K562 (cell line): Measurements from ENCODE around the gene DCAF17. TPM values are rescaled to one million over a fixed set of nuclear protein-coding genes. Genes with fewer than 3 reads are reported as not detected.

ENCODE experiments used
- ATAC-seq: fragments of 200-7000 bp; cut with Tn5 transposase; 3 replicates; pipeline ENCODE4 v1.9.1; 2020; ENCODE audit warnings: moderate library complexity
- BruUV-seq: library from RNA; stranded (reverse); fragments of 400-500 nt; replicated peaks from 2 replicates; lab custom pipeline; 2021; lab: Mats Ljungman, UMichigan
- CTCF ChIA-PET: fragments of 300-600 bp; formaldehyde crosslinking; extraction: SDS; loops from one replicate; lab custom pipeline; 2021; ENCODE audit warnings: low intra/inter-chr PET ratio; lab: Yijun Ruan, JAX
- POLR2A ChIA-PET: fragments of 300-600, 350-650 bp; sonication (Branson Sonifier 250); formaldehyde crosslinking; extraction: SDS; loops from one replicate; lab custom pipeline; 2021; ENCODE audit warnings: antibody characterized with exemption, inconsistent platforms; lab: Yijun Ruan, JAX
- DNase-seq, 4 experiments: peaks; one replicate each; pipeline versions ENCODE4 v3.0.0 to v3.0.0-alpha.2; 2011 to 2018; ENCODE audit warnings: low spot score in 3 of 4, mixed read lengths in 3 of 4; ENCODE audit errors: extremely low read depth in 1 of 4
- FAIRE-seq: peaks from 2 replicates; lab custom pipeline; 2011; peaks lifted over from hg19 to GRCh38; lab: Jason Lieb, UNC
- H2AFZ ChIP-seq: 2 replicates; pipeline ENCODE4 v1.6.0; 2011; ENCODE audit warnings: low read depth, low read length, control low read depth, inconsistent platforms
- H3K27ac ChIP-seq: fragments of 200-600 bp; 3 replicates; pipeline ENCODE4 v1.8.0; 2011; ENCODE audit warnings: low read depth, mild to moderate bottlenecking, control low read depth, inconsistent platforms, low read length, moderate library complexity, mixed read lengths; ENCODE audit errors: extremely low read depth
- H3K27me3 ChIP-seq, 2 experiments: fragments of 300-600 bp in 1 of 2; 2 replicates in 1 of 2; 3 replicates in 1 of 2; pipeline versions ENCODE4 v1.6.0 to v1.8.0; 2011; ENCODE audit warnings: inconsistent platforms in 2 of 2, low read length in 2 of 2, mild to moderate bottlenecking in 1 of 2, mixed read lengths in 1 of 2, moderate library complexity in 1 of 2; ENCODE audit not compliant: control insufficient read depth in 2 of 2, insufficient read depth in 2 of 2
- H3K36me3 ChIP-seq: fragments of 300-600 bp; 3 replicates; pipeline ENCODE4 v1.8.0; 2011; ENCODE audit warnings: mild to moderate bottlenecking, low read length, inconsistent platforms; ENCODE audit not compliant: control insufficient read depth, insufficient read depth
- H3K4me1 ChIP-seq, 2 experiments: fragments of 200-600 bp in 1 of 2; replicated peaks in 1 of 2; 2 replicates in 1 of 2; 3 replicates in 1 of 2; pipeline versions ENCODE4 v1.5.1 to v1.8.0; 2011; ENCODE audit warnings: inconsistent platforms in 2 of 2, low read length in 2 of 2, mild to moderate bottlenecking in 1 of 2, mixed read lengths in 1 of 2, moderate library complexity in 1 of 2; ENCODE audit not compliant: control insufficient read depth in 2 of 2, insufficient read depth in 2 of 2
- H3K4me2 ChIP-seq: 2 replicates; pipeline ENCODE4 v1.6.1; 2011; ENCODE audit warnings: low read length, control low read depth, inconsistent platforms, mixed read lengths; ENCODE audit not compliant: insufficient read depth
- H3K4me3 ChIP-seq: fragments of 200-600 bp; sonication (generic), shearing (Covaris generic); 2 replicates; pipeline ENCODE4 v1.5.1; 2016; ENCODE audit warnings: control low read depth, inconsistent platforms
- H3K79me2 ChIP-seq: fragments of 200-600 bp; 3 replicates; pipeline ENCODE4 v1.8.0; 2011; ENCODE audit warnings: low read length, inconsistent platforms; ENCODE audit not compliant: control insufficient read depth, insufficient read depth
- H3K9ac ChIP-seq, 2 experiments: 2 replicates each; pipeline versions ENCODE4 v1.6.0 to v1.6.1; 2011; ENCODE audit warnings: low read depth in 2 of 2, low read length in 2 of 2, control low read depth in 1 of 2, inconsistent platforms in 1 of 2, mild to moderate bottlenecking in 1 of 2, mixed read lengths in 1 of 2; ENCODE audit not compliant: insufficient read depth in 1 of 2
- H3K9me1 ChIP-seq: one replicate; pipeline ENCODE4 v1.6.0; 2011; ENCODE audit warnings: inconsistent platforms, mild to moderate bottlenecking, low read length, moderate library complexity; ENCODE audit not compliant: control insufficient read depth, insufficient read depth
- H3K9me3 ChIP-seq: replicated peaks from 2 replicates; pipeline ENCODE4 v1.5.1; 2011; ENCODE audit warnings: low read depth, low read length, inconsistent platforms; ENCODE audit not compliant: control insufficient read depth, insufficient read depth
- H4K20me1 ChIP-seq: replicated peaks from 2 replicates; pipeline ENCODE4 v1.6.1; 2011; ENCODE audit warnings: low read length, inconsistent platforms, mixed read lengths; ENCODE audit not compliant: control insufficient read depth, insufficient read depth
- ATF6 ChIP-seq: sonication (generic); formaldehyde crosslinking; IDR thresholded peaks from 2 replicates; pipeline ENCODE4 v1.4.0; 2020; ENCODE audit warnings: mild to moderate bottlenecking, missing genetic modification reagents
- ERF ChIP-seq: fragments of 450-650 bp; formaldehyde crosslinking; IDR thresholded peaks from 2 replicates; pipeline ENCODE4 v1.4.0; 2020; ENCODE audit warnings: mild to moderate bottlenecking, mixed read lengths
- GATAD2A ChIP-seq: fragments of 450-650 bp; IDR thresholded peaks from 2 replicates; pipeline ENCODE4 v1.6.1; 2017
- SMAD3 ChIP-seq: fragments of 450-650 bp; formaldehyde crosslinking; conservative IDR thresholded peaks from 2 replicates; pipeline ENCODE4 v1.4.0; 2020; ENCODE audit warnings: mild to moderate bottlenecking
- ZC3H11A ChIP-seq: IDR thresholded peaks from 2 replicates; pipeline ENCODE4 v1.6.1; 2012; ENCODE audit warnings: low read depth, low read length, improper control_type of control experiment
- ZNF197 ChIP-seq: fragments of 200-800 bp; sonication (Bioruptor generic); IDR thresholded peaks from 2 replicates; pipeline ENCODE4 v1.6.1; 2016; ENCODE audit warnings: low read depth, missing genetic modification characterization, missing compliant biosample characterization
- ZNF23 ChIP-seq: fragments of 250-450 bp; sonication (Bioruptor Pico); IDR thresholded peaks from 2 replicates; pipeline ENCODE4 v1.4.0; 2020; ENCODE audit warnings: mild to moderate bottlenecking
- ZNF253 ChIP-seq: fragments of 250-450 bp; sonication (Bioruptor Pico); conservative IDR thresholded peaks from 2 replicates; pipeline ENCODE4 v1.6.1; 2021; ENCODE audit warnings: mild to moderate bottlenecking
- ZNF551 ChIP-seq: fragments of 250-450 bp; sonication (Bioruptor Pico); IDR thresholded peaks from 2 replicates; pipeline ENCODE4 v1.5.0; 2021; ENCODE audit warnings: mild to moderate bottlenecking, moderate library complexity
- ZNF699 ChIP-seq: fragments of 250-450 bp; sonication (Bioruptor Pico); IDR thresholded peaks from 2 replicates; pipeline ENCODE4 v1.8.0; 2021; ENCODE audit warnings: mild to moderate bottlenecking, moderate library complexity; ENCODE audit not compliant: insufficient replicate concordance
- ZNF717 ChIP-seq: fragments of 250-450 bp; sonication (Bioruptor Pico); IDR thresholded peaks from 2 replicates; pipeline ENCODE4 v1.5.0; 2021
- WGBS: fragments of 100-300 bp; shearing (Covaris generic); methylation state at CpG from one replicate; pipeline ENCODE4 v1.1.6; 2016; ENCODE audit warnings: low coverage, mixed read lengths; ENCODE audit not compliant: insufficient coverage; ENCODE audit errors: missing lambda C conversion rate; 5-methylcytosine and 5-hydroxymethylcytosine counted together
- in situ Hi-C: fragments of 300-500 bp; cut with MboI; formaldehyde crosslinking; loops from 4 replicates; pipeline ENCODE4 v1.15.0; 2018; ENCODE audit warnings: inconsistent platforms, mixed read lengths
- intact Hi-C: fragments of 100-400 bp; cut with micrococcal nuclease; formaldehyde crosslinking; loops from 2 replicates; pipeline ENCODE4 v1.14.2; 2022
- polyA plus RNA-seq, 8 experiments: library from polyadenylated mRNA; depleted of rRNA in 4 of 8; stranded (reverse) in 5 of 8; unstranded in 3 of 8; fragments of >200 nt; fragmentation: Nextera tagmentation in 2 of 8; fragmentation: Illumina TruSeq in 1 of 8; extraction: Ambion mirVana in 2 of 8; extraction: Trizol in 1 of 8; gene quantifications; 2 replicates each; pipeline versions ENCODE4 v1.2.1 to v1.2.3, GENCODE V29; 2011 to 2014; ENCODE audit warnings: inconsistent platforms in 1 of 8, missing spikeins in 1 of 8
- total RNA-seq, 7 experiments: library from RNA; depleted of rRNA in 6 of 7; stranded (reverse); fragments of >200 nt in 6 of 7; fragmentation: Illumina TruSeq in 2 of 7; extraction: Trizol in 2 of 7; gene quantifications; 2 replicates each; pipeline versions ENCODE4 v1.2.1 to v1.2.3, GENCODE V29; 2011 to 2021; ENCODE audit warnings: low replicate concordance in 1 of 7
- TF ChIP-seq, protein P1 (sequence below): fragments of 450-650 bp; IDR thresholded peaks from 2 replicates; pipeline ENCODE4 v1.6.1; 2016
- TF ChIP-seq, protein P2 (sequence below): fragments of 450-650 bp; IDR thresholded peaks from 2 replicates; pipeline ENCODE4 v1.6.1; 2017; ENCODE audit warnings: antibody characterized with exemption, mild to moderate bottlenecking
- TF ChIP-seq, protein P3 (sequence below): sonication (generic); formaldehyde crosslinking; IDR thresholded peaks from 2 replicates; pipeline ENCODE4 v1.8.1; 2023; ENCODE audit warnings: mild to moderate bottlenecking, missing genetic modification reagents

The DCAF17 gene
- total and polyA plus RNA-seq, 9 of the 15 experiments (the other 6 are each of a cell fraction or from before 2014, with no cell fraction given), result 10.0 to 38.5 (median 27.1) TPM

DNA sequence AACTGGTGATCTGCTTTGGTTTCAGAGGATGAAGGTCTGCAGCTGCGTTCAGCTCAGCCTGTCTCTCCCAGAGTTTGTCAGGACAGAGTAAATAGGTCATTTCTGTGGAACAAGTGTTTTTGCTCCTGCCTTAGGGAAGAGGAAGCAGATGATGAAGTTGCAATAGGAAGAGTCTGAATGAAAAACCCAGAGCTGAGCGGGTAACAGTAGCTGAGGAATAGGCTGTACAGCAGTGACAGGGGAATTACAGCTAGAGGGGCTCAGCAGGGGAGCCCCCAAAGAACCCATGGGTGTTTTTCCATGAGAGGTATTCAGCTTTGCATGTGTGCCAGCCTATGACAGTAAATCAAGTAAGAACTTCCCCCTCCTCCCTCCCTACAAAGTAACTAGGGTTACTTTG, 78.0 kb downstream of the DCAF17 start:
- Histone ChIP-seq H3K27me3 (no peaks in the 10 kb centered on the region), H3K36me3 (no peaks in the 10 kb centered on the region), H3K4me2 (no peak overlapping the region), H3K79me2 (no peaks in the 10 kb centered on the region), H2AFZ (peak overlapping the region; percentile 65), H4K20me1 (no peaks in the 10 kb centered on the region), H3K9me3 (0 out of 2 replicates have a peak, but pooled peaks cover 2% of the 10 kb centered on the region), H3K4me1 (peaks cover 18 to 54% of the 10 kb centered on the region in 2 experiments; a peak in 4 of 5 replicates), H3K4me3 (no peak overlapping the region), H3K9me1 (no peaks in the 10 kb centered on the region), H3K27ac (no peak overlapping the region), H3K9ac (no peak overlapping the region)
- WGBS, result 63% methylated on average over 2 of the region's 2 CpGs
- BruUV-seq, result no TSS peak
- in situ Hi-C loops (no loop called here), intact Hi-C loops (no loop called here)
- no peak for DNase-seq
- no peak for FAIRE-seq
- POLR2A ChIA-PET, result interaction anchor here (4.8 kb wide), 1 partner anchor 10 kb away, joined by 51 read pairs; the partner anchor contains the start of gene CYBRD1
- CTCF ChIA-PET, result no interaction called here
- ATAC-seq, result peak; percentile 5; the same call in 2 of the 3 replicates
- TF ChIP-seq ERF (CRISPR knock-in tag) (no peak), GATAD2A (no peak), ZNF197 (CRISPR knock-in tag) (no peak), ZNF551 (CRISPR knock-in tag) (no peak), ZC3H11A (no peak), SMAD3 (no peak), ZNF717 (CRISPR knock-in tag) (no peak), ZNF699 (CRISPR knock-in tag) (no peak), ZNF253 (no peak), ZNF23 (CRISPR knock-in tag) (no peak), ATF6 (CRISPR knock-in tag) (no peak)
- TF ChIP-seq, protein P1, sequence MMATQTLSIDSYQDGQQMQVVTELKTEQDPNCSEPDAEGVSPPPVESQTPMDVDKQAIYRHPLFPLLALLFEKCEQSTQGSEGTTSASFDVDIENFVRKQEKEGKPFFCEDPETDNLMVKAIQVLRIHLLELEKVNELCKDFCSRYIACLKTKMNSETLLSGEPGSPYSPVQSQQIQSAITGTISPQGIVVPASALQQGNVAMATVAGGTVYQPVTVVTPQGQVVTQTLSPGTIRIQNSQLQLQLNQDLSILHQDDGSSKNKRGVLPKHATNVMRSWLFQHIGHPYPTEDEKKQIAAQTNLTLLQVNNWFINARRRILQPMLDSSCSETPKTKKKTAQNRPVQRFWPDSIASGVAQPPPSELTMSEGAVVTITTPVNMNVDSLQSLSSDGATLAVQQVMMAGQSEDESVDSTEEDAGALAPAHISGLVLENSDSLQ, result 0 out of 2 replicates have a peak, but pooled peaks have one; percentile 14
- TF ChIP-seq, protein P2, sequence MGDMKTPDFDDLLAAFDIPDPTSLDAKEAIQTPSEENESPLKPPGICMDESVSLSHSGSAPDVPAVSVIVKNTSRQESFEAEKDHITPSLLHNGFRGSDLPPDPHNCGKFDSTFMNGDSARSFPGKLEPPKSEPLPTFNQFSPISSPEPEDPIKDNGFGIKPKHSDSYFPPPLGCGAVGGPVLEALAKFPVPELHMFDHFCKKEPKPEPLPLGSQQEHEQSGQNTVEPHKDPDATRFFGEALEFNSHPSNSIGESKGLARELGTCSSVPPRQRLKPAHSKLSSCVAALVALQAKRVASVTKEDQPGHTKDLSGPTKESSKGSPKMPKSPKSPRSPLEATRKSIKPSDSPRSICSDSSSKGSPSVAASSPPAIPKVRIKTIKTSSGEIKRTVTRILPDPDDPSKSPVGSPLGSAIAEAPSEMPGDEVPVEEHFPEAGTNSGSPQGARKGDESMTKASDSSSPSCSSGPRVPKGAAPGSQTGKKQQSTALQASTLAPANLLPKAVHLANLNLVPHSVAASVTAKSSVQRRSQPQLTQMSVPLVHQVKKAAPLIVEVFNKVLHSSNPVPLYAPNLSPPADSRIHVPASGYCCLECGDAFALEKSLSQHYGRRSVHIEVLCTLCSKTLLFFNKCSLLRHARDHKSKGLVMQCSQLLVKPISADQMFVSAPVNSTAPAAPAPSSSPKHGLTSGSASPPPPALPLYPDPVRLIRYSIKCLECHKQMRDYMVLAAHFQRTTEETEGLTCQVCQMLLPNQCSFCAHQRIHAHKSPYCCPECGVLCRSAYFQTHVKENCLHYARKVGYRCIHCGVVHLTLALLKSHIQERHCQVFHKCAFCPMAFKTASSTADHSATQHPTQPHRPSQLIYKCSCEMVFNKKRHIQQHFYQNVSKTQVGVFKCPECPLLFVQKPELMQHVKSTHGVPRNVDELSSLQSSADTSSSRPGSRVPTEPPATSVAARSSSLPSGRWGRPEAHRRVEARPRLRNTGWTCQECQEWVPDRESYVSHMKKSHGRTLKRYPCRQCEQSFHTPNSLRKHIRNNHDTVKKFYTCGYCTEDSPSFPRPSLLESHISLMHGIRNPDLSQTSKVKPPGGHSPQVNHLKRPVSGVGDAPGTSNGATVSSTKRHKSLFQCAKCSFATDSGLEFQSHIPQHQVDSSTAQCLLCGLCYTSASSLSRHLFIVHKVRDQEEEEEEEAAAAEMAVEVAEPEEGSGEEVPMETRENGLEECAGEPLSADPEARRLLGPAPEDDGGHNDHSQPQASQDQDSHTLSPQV, result 0 out of 2 replicates have a peak, but pooled peaks have one; percentile 15
- TF ChIP-seq, protein P3, sequence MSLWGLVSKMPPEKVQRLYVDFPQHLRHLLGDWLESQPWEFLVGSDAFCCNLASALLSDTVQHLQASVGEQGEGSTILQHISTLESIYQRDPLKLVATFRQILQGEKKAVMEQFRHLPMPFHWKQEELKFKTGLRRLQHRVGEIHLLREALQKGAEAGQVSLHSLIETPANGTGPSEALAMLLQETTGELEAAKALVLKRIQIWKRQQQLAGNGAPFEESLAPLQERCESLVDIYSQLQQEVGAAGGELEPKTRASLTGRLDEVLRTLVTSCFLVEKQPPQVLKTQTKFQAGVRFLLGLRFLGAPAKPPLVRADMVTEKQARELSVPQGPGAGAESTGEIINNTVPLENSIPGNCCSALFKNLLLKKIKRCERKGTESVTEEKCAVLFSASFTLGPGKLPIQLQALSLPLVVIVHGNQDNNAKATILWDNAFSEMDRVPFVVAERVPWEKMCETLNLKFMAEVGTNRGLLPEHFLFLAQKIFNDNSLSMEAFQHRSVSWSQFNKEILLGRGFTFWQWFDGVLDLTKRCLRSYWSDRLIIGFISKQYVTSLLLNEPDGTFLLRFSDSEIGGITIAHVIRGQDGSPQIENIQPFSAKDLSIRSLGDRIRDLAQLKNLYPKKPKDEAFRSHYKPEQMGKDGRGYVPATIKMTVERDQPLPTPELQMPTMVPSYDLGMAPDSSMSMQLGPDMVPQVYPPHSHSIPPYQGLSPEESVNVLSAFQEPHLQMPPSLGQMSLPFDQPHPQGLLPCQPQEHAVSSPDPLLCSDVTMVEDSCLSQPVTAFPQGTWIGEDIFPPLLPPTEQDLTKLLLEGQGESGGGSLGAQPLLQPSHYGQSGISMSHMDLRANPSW, result no peak
